HUES64 (cell line): ENCODE data around the gene UGT3A1.

Experiments
- H3K27ac ChIP-seq: 2 replicates; pipeline ENCODE4 v1.7.0; 2013; ENCODE audit warnings: low read depth, low read length, inconsistent platforms
- H3K27me3 ChIP-seq: 2 replicates; pipeline ENCODE4 v1.6.1; 2013; ENCODE audit warnings: mild to moderate bottlenecking, low read length; ENCODE audit not compliant: insufficient read depth
- H3K36me3 ChIP-seq: 2 replicates; pipeline ENCODE4 v1.6.1; 2013; ENCODE audit warnings: mild to moderate bottlenecking, low read length; ENCODE audit not compliant: insufficient read depth
- H3K4me1 ChIP-seq: 2 replicates; pipeline ENCODE4 v1.6.1; 2013; ENCODE audit warnings: mild to moderate bottlenecking, low read length, moderate library complexity; ENCODE audit not compliant: insufficient read depth
- H3K4me3 ChIP-seq: 2 replicates; pipeline ENCODE4 v1.5.1; 2013; ENCODE audit warnings: mild to moderate bottlenecking, low read length, moderate library complexity
- H3K9ac ChIP-seq: 2 replicates; pipeline ENCODE4 v1.6.1; 2013; ENCODE audit warnings: mild to moderate bottlenecking, low read depth, low read length
- H3K9me3 ChIP-seq: 2 replicates; pipeline ENCODE4 v1.6.1; 2013; ENCODE audit warnings: low read depth, low read length; ENCODE audit not compliant: insufficient read depth
- WGBS: fragments of 150-250, 120-280 bp; methylation state at CpG from one replicate; pipeline ENCODE4 v1.1.7; 2013; ENCODE audit warnings: missing lambda C conversion rate; 5-methylcytosine and 5-hydroxymethylcytosine counted together

Gene UGT3A1

DNA sequence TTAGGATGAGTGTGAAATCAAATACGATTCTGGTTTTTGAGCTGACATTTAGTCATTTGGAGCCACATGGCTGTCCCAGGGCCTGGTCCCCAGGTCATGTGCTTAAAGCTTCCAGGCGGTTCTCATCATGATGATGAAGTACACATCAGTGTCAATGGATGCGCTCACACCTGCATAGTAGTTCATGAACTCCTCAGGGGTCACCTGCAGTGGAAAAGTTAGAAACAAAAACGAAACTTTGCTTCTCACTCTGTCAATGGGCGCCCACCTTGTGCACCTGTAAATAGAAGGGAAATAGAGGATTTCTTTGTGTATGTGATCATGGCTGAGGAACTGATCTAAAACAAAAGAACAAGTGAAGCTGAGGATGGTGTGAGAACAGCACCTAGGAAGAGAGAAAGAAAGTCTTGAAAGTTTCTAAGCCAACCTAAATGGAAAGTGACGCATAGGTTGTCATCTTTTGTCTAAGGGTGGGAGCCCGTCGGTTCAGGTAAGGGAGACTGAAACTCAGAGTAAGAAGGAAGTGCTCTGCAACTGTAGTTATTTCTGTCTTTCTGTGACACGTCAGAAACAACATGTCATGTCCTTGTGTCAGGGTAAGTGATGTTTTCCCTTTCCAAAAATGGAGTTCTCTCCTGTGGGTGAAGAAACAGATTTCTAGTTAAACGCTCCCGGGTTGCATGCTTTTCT, 86.6 kb downstream of the UGT3A1 start:
- WGBS: 87% methylated on average over 11 of the region's 11 CpGs
- Histone ChIP-seq H3K27me3 (no peaks in the 10 kb centered on the region), H3K9me3 (no peaks in the 10 kb centered on the region), H3K27ac (no peak overlapping the region), H3K36me3 (no peaks in the 10 kb centered on the region), H3K9ac (no peak overlapping the region), H3K4me3 (no peak overlapping the region), H3K4me1 (peaks cover 9% of the 10 kb centered on the region; the same call in 1 of the 2 replicates)

GRCh38 chr5:35903631-35904203, 87.5 kb downstream of the UGT3A1 start:
- no peaks in the 10 kb centered on the region for H3K9me3 ChIP-seq
- no peaks in the 10 kb centered on the region for H3K36me3 ChIP-seq
- no peak overlapping the region for H3K9ac ChIP-seq
- WGBS: 97% methylated on average over 6 of the region's 6 CpGs
- H3K4me3 ChIP-seq: no peak overlapping the region
- H3K4me1 ChIP-seq: peaks cover 8% of the 10 kb centered on the region; the same call in 1 of the 2 replicates
- no peak overlapping the region for H3K27ac ChIP-seq
- no peaks in the 10 kb centered on the region for H3K27me3 ChIP-seq

DNA sequence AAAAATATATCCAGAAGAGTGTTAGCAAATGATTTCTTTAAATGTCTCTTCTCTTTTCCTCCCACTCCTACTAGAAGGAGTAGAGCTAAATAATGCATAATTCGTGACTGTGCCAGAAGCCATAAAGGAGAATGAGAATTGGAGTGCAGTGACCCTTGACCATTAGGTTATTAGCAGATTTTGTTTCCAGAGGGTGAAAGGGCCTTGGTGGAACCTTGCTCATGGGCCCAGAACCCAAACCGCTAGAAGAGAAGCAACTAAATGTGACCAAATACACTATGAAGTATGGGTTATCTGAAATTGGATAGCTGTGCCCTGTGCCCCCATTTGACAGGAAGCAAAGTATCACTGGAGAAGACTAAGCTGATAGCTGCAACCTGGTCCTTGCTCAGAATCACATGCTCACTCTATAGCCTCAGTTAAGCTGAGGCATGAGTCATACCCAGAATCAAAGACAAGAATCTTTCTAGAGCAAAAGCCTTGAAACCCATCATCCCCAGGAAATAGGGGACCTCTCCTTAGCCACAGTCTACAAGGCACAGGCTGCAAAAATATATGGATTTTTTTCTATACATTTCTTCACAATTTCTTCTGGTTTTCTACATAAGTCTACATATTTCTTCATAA, 89.0 kb downstream of the UGT3A1 start:
- H3K9ac ChIP-seq: no peak overlapping the region
- 84% methylated on average over 2 of the region's 2 CpGs for WGBS
- H3K36me3 ChIP-seq: no peaks in the 10 kb centered on the region
- H3K4me3 ChIP-seq: no peak overlapping the region
- H3K27ac ChIP-seq: no peak overlapping the region
- no peaks in the 10 kb centered on the region for H3K4me1 ChIP-seq
- no peaks in the 10 kb centered on the region for H3K27me3 ChIP-seq
- no peaks in the 10 kb centered on the region for H3K9me3 ChIP-seq
